IPS-15b (cell line): ENCODE measurements around the gene ORAI3.

ENCODE experiments used
- H3K27me3 ChIP-seq: one replicate; pipeline ENCODE4 v1.6.1; 2013; ENCODE audit warnings: low read length; ENCODE audit not compliant: control insufficient read depth, insufficient read depth
- H3K36me3 ChIP-seq: one replicate; pipeline ENCODE4 v1.6.1; 2013; ENCODE audit warnings: low read length; ENCODE audit not compliant: control insufficient read depth, insufficient read depth
- H3K4me1 ChIP-seq: one replicate; pipeline ENCODE4 v1.6.1; 2013; ENCODE audit warnings: mild to moderate bottlenecking, low read length; ENCODE audit not compliant: control insufficient read depth, insufficient read depth
- H3K4me3 ChIP-seq: one replicate; pipeline ENCODE4 v1.5.1; 2013; ENCODE audit warnings: low read depth, low read length
- H3K9ac ChIP-seq: one replicate; pipeline ENCODE4 v1.6.1; 2013; ENCODE audit warnings: low read depth, mild to moderate bottlenecking, low read length
- H3K9me3 ChIP-seq: one replicate; pipeline ENCODE4 v1.6.1; 2013; ENCODE audit warnings: mild to moderate bottlenecking, low read length; ENCODE audit not compliant: control insufficient read depth, insufficient read depth

The ORAI3 gene

DNA sequence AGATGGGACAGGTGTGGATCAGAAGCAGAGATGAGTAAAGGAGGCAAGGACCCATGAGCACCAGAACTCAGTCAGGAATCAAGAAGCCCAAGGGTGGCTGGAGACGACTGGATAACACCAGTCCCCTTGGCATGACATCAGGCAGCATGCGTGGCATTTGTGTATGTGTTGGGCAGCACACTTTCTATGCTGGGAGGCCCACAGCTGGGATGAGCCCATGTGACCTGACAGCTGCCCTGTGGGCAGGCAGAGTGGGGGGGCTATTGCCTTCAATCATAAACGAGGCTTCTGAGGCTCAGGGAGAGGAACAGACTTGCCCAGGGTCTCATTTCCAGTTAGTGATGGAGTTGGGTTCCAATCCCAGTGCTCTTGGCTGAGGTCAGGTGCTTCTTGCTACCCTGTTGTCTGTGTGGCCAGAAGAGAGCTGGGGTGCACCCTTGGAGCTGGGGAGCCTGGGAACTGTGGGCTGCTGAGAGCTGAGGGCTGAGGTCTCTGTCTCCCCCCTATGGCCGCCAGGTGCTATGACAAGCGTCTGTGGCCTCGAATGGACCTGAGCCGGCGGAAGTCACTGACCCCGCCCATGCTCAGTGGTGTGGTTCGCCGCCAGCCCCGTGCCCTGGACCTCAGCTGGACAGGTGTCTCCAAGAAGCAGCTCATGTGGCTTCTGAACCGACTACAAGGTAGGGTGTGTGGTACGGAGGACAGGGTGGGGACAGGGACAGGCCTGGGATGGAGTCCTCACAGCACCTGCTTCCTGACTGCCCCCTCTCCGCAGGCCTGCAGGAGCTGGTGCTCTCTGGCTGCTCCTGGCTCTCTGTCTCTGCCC lies 7.1 kb upstream of the ORAI3 start:
- peaks cover 6% of the 10 kb centered on the region for H3K36me3 ChIP-seq
- peaks cover 3% of the 10 kb centered on the region for H3K4me1 ChIP-seq
- H3K9me3 ChIP-seq, result no peaks in the 10 kb centered on the region
- peak overlapping the region; percentile 60 for H3K4me3 ChIP-seq
- no peaks in the 10 kb centered on the region for H3K27me3 ChIP-seq
- H3K9ac ChIP-seq, result no peak overlapping the region

DNA sequence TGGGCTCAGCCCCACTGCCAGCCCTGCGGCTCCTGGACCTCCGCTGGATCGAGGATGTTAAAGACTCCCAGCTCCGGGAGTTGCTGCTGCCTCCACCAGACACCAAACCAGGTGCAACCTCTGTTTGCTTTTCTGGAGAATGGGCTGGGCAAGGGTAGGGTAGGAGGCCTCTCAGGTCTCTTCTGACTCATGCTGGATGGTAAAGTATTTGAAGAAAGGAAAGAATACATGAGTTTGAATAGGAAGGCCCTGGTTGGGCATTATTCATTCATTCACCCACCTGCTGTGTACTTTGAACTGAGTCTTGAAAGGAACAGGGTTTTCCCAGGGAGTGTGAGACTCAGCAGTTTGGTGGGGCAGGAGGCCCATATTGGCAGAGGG lies 6.5 kb upstream of the ORAI3 start:
- no peaks in the 10 kb centered on the region for H3K27me3 ChIP-seq
- H3K4me1 ChIP-seq, result peaks cover 3% of the 10 kb centered on the region
- H3K4me3 ChIP-seq, result peak overlapping the region; percentile 60
- no peaks in the 10 kb centered on the region for H3K9me3 ChIP-seq
- H3K36me3 ChIP-seq, result peaks cover 6% of the 10 kb centered on the region
- no peak overlapping the region for H3K9ac ChIP-seq

- no peak overlapping the region for H3K9ac ChIP-seq
- peaks cover 3% of the 10 kb centered on the region for H3K4me1 ChIP-seq
- peaks cover 6% of the 10 kb centered on the region for H3K36me3 ChIP-seq
- no peak overlapping the region for H3K4me3 ChIP-seq
- H3K27me3 ChIP-seq, result no peaks in the 10 kb centered on the region
- H3K9me3 ChIP-seq, result no peaks in the 10 kb centered on the region
Observed at GRCh38 chr16:30944352-30944751, 4.5 kb upstream of the ORAI3 start.

GRCh38 chr16:30946671-30947540 lies 2.0 kb upstream of the ORAI3 start:
- no peaks in the 10 kb centered on the region for H3K9me3 ChIP-seq
- peaks cover 6% of the 10 kb centered on the region for H3K36me3 ChIP-seq
- H3K9ac ChIP-seq, result no peak overlapping the region
- H3K4me3 ChIP-seq, result peak overlapping the region; percentile 26
- peaks cover 3% of the 10 kb centered on the region for H3K4me1 ChIP-seq
- peaks cover 2% of the 10 kb centered on the region for H3K27me3 ChIP-seq

DNA sequence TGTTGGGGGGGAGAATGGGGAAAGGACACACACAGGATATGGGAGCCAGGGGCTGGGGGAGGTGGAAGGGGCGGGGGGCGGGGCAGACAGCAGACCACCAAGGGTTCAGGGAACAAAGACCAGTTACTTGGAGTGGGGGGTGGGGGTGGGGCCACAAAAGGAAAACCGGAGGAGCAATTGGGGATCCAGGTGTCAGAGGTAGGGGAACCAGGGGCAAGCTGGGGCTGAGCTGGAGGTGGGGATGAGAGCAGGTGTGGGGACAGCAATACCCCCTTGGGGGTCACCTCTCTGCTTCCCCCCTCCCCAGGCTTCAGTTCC lies 1.4 kb upstream of the ORAI3 start:
- Histone ChIP-seq H3K4me3 (peak overlapping the region; percentile 68), H3K4me1 (no peaks in the 10 kb centered on the region)

GRCh38 chr16:30947859-30948666 lies 805 bp upstream of the ORAI3 start:
- peaks cover 2% of the 10 kb centered on the region for H3K27me3 ChIP-seq
- no peak overlapping the region for H3K9ac ChIP-seq
- peaks cover 4% of the 10 kb centered on the region for H3K36me3 ChIP-seq
- no peaks in the 10 kb centered on the region for H3K4me1 ChIP-seq
- peak overlapping the region; percentile 87 for H3K4me3 ChIP-seq
- no peaks in the 10 kb centered on the region for H3K9me3 ChIP-seq

More for the DNA sequence above, 1.4 kb upstream of the ORAI3 start:
- Histone ChIP-seq H3K27me3 (peaks cover 2% of the 10 kb centered on the region), H3K36me3 (peaks cover 4% of the 10 kb centered on the region), H3K9ac (no peak overlapping the region), H3K9me3 (no peaks in the 10 kb centered on the region)

DNA sequence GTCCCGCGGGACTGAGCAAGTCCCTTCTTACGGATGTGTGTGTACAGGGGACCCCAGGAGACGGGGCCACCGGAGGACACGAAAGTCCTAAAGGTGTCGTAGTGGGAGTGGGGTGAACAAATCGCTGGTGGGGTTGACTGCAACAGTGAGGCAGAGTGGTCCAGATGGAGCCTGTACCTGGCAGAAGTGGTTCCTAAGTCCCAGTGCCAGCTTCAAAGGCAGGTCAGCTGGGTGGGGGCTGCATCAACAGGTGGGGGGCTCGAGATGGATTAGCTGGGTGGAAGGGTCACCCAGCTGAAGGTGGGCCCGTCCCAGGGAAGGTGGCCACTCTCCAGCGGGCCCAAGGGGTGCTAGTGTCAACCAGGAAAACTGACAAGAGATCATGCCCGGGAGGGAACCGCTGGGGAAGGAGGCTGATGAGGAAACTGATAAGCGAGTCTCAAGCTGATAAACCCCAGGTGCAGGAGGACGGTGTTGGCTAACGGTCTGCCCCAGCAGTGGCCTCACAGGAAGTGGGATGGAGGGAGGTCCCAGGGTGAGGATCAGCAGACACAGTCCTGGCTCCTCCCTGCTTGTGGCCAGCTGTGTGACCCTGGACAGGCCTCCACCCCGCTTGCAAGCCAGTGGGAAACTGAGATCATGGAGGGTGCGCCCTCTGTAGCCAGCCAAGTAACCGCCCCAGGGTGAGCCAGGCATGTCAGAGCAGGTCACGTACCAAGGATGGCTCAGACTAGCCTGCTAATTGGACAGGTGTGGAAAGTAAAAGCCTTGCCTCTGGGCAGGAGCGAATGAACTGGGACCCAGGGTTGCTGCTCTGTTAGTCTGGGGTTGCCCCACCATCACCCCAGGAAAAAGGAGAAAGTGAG lies 1.0 kb downstream of the ORAI3 start:
- Histone ChIP-seq H3K36me3 (no peaks in the 10 kb centered on the region), H3K9ac (peak overlapping the region; percentile 60), H3K4me3 (peak overlapping the region; percentile 87)

GRCh38 chr16:30950516-30951065 lies 1.7 kb downstream of the ORAI3 start:
- Histone ChIP-seq H3K4me1 (peaks cover 2% of the 10 kb centered on the region), H3K4me3 (no peak overlapping the region), H3K27me3 (peaks cover 5% of the 10 kb centered on the region), H3K9ac (peak overlapping the region; percentile 60), H3K9me3 (no peaks in the 10 kb centered on the region), H3K36me3 (no peaks in the 10 kb centered on the region)

More for the DNA sequence above, 1.0 kb downstream of the ORAI3 start:
- Histone ChIP-seq H3K27me3 (peaks cover 5% of the 10 kb centered on the region), H3K9me3 (no peaks in the 10 kb centered on the region), H3K4me1 (peaks cover 2% of the 10 kb centered on the region)

DNA sequence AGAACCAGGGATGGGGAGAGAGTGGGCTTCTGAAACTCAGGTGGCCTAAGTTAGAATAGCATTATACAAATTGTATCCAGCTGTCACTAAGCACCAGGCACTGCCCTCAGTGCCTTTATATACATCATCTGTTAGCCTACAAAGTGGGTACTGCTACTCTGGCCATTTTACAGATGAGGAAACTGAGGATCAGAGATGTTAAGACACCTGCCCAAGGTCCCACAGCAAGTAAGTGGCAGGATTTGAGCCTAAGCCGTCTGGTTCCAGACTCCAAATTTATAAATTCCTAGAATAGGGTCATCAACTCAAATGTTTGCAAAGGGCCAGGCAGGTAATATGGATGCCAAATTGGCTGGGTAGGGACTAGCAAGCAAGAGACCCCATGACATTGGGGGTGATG lies 2.3 kb downstream of the ORAI3 start:
- Histone ChIP-seq H3K4me1 (peaks cover 2% of the 10 kb centered on the region), H3K9ac (no peak overlapping the region), H3K36me3 (no peaks in the 10 kb centered on the region)

GRCh38 chr16:30951750-30952149 lies 2.9 kb downstream of the ORAI3 start:
- H3K4me3 ChIP-seq, result no peak overlapping the region
- H3K4me1 ChIP-seq, result peaks cover 2% of the 10 kb centered on the region
- no peaks in the 10 kb centered on the region for H3K36me3 ChIP-seq
- H3K9ac ChIP-seq, result no peak overlapping the region
- no peaks in the 10 kb centered on the region for H3K9me3 ChIP-seq
- peaks cover 5% of the 10 kb centered on the region for H3K27me3 ChIP-seq

More for the DNA sequence above, 2.3 kb downstream of the ORAI3 start:
- H3K27me3 ChIP-seq, result peaks cover 5% of the 10 kb centered on the region
- no peaks in the 10 kb centered on the region for H3K9me3 ChIP-seq
- no peak overlapping the region for H3K4me3 ChIP-seq
